ENCODE data around the gene RAG1. TPM values are rescaled to one million over a fixed set of nuclear protein-coding genes. Genes with fewer than 3 reads are reported as not detected.
A peak's percentile ranks its signal among the peaks of the same experiment; 100 is the strongest.

The RAG1 gene
- total RNA-seq, 1 donor from 2014 or later = 0.81 TPM

DNA sequence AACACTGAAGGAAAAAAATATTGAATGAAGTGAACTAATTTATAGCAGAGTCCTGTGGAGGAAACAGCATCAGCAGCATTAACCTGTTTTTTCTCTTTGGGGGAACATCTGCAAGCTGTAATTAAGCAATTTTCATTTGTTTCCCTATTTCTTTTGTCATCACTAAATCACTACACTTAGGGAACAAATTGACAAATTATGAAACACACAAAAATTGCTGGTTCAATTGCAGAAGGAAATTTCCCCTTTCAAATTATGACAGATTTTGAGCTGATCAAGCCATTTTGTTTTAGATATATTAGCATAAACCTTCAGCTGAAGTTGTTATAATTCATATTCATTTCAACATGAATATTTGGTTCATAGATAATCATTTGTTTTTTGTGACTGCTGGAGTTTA lies 52.4 kb downstream of the RAG1 start:
- DNase-seq (no peak), ATAC-seq (ENCODE audit: poor library complexity) (no peak)

DNA sequence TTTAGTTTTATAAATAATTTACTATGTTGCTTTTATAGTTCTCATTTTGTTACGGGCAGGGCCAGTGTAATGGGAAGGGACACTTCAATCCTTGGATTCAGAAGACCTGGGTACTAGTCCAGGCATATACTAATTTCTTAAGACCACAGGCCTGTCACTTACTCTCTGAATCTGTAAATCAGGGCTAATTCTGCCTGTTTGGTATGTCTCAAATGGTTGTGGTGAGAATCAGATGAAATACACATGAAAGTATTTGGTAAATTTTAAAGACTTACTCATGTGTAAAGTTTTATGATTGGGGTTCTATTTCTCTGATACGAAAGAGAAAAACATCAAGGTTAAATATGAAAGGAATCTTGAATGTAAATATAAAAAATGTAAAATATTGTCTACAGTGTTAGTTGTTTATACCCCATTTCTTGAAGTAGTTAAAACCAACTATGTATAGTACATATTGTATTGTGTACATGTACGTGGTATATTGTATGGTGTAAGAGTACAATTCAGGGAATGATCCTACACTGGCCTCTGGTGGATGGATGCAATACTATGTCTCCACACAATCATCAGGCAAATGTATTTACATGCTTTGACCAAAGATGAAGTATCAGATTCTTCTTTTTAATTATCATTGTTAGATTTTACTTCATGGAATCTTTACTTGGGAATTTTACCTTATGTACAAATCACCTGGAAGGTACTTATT lies 54.8 kb downstream of the RAG1 start:
- intact Hi-C loops (cut with DNase I) = no loop called here
- DNase-seq (no peak), ATAC-seq (ENCODE audit: poor library complexity) (peak; percentile 55)

More for the DNA sequence above, 52.4 kb downstream of the RAG1 start:
- intact Hi-C loops (cut with DNase I) = no loop called here

DNA sequence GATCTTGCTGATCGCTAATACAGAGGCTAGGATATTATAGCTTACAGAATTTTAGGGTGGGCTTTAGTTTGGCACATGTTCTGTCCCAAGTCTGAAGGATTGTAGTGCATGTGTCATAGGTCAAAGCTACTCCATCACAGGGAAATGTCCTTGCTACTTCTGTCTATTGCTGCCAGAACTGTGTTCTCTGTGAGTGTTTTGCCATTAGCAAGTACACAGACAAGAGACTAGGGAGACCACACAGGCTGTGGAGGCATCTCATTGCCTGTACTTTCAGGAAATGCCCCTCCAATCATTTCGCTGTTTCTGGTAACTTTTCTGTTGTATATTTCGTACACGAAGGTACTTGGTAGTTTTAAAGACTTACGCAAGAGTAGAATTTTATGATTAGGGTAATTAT lies 55.7 kb downstream of the RAG1 start:
- DNase-seq = no peak
- intact Hi-C loops (cut with DNase I) = no loop called here
- no peak for ATAC-seq (ENCODE audit: poor library complexity)

GRCh38 chr11:36627006-36627405 lies 59.2 kb downstream of the RAG1 start:
- ATAC-seq (ENCODE audit: poor library complexity) (no peak), DNase-seq (no peak)
- intact Hi-C loops (cut with DNase I) = no loop called here

DNA sequence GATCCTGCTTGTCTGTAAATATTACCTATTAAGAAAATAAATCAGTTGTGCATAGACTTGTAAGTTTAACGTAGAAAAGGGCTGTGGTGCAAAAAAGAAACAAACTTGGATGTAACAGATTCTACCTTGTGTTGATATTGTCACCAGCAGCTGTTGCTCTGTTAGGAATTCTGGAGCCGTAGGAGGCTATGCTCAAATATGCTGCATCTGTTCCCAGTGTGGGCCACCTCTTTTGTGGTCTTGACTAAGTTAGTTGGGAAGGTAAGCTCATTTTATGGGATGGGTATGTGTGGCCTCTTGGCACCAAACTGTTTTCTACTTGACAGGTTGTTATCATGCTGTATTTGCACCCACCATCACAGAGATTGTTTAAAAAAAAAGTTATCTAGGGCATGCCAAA lies 59.7 kb downstream of the RAG1 start:
- intact Hi-C loops (cut with DNase I) = no loop called here
- DNase-seq = no peak
- no peak for ATAC-seq (ENCODE audit: poor library complexity)

DNA sequence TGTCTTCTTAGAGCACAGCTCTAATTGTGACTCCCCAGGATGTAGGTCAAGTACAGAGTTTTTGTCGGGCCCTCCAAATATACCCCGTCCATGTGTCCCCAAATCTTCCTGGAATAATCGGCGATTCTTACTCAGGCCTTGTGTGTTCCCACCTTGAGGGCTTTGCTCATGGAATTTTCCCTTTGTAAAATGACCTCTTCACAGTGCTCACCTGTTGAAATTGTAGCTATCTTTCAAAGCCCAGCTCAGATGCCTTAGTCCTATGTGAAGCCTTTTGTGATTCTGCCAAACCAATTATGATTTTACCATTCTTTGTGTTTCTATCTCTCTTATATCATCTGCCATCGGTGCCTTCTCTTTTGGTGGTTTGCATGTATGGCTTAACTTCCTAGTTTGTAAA lies 60.3 kb downstream of the RAG1 start:
- ATAC-seq (ENCODE audit: poor library complexity) = no peak
- intact Hi-C loops (cut with DNase I) = no loop called here
- no peak for DNase-seq

DNA sequence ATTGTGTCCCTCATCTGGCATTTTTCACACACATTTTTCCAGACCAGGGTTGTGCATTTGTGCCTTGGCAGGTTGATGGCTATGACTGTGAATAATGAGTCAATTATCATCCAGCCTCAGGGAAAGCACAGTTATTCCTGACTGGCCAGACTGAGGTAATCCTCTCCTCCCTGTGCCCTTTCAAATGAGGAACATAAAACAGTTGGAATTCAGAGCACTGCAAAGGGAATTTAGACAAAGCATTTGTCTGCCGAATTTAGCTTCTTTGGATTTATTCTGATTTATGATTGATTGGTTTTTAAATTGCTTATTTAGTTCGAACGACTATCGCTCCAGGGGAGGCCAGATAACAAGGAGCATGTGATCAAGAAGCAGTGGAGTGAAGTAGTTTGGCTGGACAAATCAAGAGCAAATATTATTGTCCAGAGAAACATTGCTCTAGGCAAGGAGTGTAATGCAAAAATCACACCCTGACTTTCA lies 61.0 kb downstream of the RAG1 start:
- no peak for DNase-seq
- intact Hi-C loops (cut with DNase I) = no loop called here
- no peak for ATAC-seq (ENCODE audit: poor library complexity)

Other genes starting within 250 kb of the RAG1 start
- 11.1 TPM for gene TRAF6, start 57.7 kb upstream of the RAG1 start, total RNA-seq
- gene IFTAP, start 26.5 kb downstream of the RAG1 start, total RNA-seq = 37.7 TPM
- gene RAG2, start 30.2 kb downstream of the RAG1 start, total RNA-seq = not detected